Skeletal muscle tissue (tissue), 4 donors: Measurements from ENCODE around the gene IMPDH1. TPM values are rescaled to one million over a fixed set of nuclear protein-coding genes. Genes with fewer than 3 reads are reported as not detected.

Experiments
- H3K27ac ChIP-seq: one replicate; pipeline ENCODE4 v1.7.0; 2013; ENCODE audit warnings: mild to moderate bottlenecking, low read depth, low read length, inconsistent platforms
- H3K27me3 ChIP-seq, 3 donors: one replicate each; pipeline ENCODE4 v1.7.0; 2013; ENCODE audit warnings: low read length in 3 of 3; ENCODE audit not compliant: control insufficient read depth in 3 of 3, insufficient read depth in 3 of 3
- H3K36me3 ChIP-seq, 3 donors: one replicate each; pipeline ENCODE4 v1.7.0; 2013; ENCODE audit warnings: low read length in 3 of 3; ENCODE audit not compliant: control insufficient read depth in 3 of 3, insufficient read depth in 3 of 3
- H3K4me1 ChIP-seq, 3 donors: one replicate each; pipeline ENCODE4 v1.7.0; 2013; ENCODE audit warnings: low read length in 3 of 3, mild to moderate bottlenecking in 3 of 3; ENCODE audit not compliant: control insufficient read depth in 3 of 3, insufficient read depth in 3 of 3
- H3K4me3 ChIP-seq, 3 donors: one replicate each; pipeline ENCODE4 v1.7.0; 2013; ENCODE audit warnings: low read length in 3 of 3
- H3K9ac ChIP-seq, 3 donors: one replicate each; pipeline ENCODE4 v1.7.0; 2013; ENCODE audit warnings: low read length in 3 of 3, mild to moderate bottlenecking in 3 of 3, moderate library complexity in 2 of 3, low read depth in 1 of 3
- H3K9me3 ChIP-seq, 3 donors: one replicate each; pipeline ENCODE4 v1.7.0; 2013; ENCODE audit warnings: low read length in 3 of 3; ENCODE audit not compliant: control insufficient read depth in 3 of 3
- total RNA-seq: library from RNA; depleted of rRNA; stranded (reverse); fragments of >200 nt; gene quantifications from one replicate; pipeline ENCODE4 v1.2.3, GENCODE V29; 2014
- donor health status: Osteomylitis.

The IMPDH1 gene
- total RNA-seq, 1 donor from 2014 or later: 10.4 TPM

DNA sequence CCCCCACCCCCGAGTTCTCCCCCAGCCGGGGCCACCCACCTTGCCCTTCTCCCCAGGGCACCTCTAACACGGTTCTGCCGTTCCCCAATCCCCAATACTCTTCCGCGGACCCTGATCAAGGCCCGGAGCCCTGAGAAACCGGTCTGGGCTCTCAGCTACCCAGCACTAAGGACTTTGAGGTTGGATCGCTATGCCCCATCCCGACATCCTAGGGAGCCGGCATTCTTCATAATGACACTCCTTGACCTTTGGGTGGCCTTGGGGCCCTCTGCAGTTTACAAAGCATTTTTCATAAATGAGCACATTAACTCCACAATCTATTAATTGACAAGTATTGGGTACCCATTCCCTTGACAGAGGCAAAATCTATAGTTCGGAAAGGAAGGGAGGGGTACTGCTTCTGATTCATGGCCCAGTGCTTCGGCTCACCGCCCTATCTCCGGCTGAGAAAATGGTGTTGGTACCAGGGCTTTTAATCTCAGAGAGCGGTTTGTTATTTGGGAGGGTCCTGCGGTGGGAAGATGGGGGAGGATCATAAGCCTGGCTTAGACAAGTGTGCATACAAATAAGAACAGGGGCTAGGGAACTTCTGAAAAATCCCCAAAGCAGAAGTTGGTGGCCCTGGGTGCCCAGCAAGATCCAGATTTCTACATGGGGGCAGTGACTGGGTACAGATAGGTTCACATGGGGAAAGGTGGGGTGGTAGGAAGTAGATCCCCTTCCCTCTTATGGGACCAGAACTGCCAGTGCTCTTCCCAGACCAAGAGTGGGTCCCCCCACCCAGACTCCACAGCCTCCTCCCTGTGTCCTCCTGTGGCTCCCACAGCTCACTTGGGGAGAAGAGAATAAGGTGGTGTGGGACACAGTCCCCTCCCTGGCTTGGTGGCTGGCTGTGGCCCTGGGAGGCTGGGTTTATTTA is 3.2 kb downstream of the IMPDH1 start:
- no peak overlapping the region for H3K9ac ChIP-seq
- no peaks in the 10 kb centered on the region for H3K36me3 ChIP-seq
- H3K4me1 ChIP-seq: peaks cover 31 to 49% (median 38%) of the 10 kb centered on the region in 3 donors
- H3K9me3 ChIP-seq: no peaks in the 10 kb centered on the region
- no peak overlapping the region for H3K4me3 ChIP-seq
- no peak overlapping the region for H3K27ac ChIP-seq
- peaks cover 0 to 21% (median 14%) of the 10 kb centered on the region in 3 donors for H3K27me3 ChIP-seq

DNA sequence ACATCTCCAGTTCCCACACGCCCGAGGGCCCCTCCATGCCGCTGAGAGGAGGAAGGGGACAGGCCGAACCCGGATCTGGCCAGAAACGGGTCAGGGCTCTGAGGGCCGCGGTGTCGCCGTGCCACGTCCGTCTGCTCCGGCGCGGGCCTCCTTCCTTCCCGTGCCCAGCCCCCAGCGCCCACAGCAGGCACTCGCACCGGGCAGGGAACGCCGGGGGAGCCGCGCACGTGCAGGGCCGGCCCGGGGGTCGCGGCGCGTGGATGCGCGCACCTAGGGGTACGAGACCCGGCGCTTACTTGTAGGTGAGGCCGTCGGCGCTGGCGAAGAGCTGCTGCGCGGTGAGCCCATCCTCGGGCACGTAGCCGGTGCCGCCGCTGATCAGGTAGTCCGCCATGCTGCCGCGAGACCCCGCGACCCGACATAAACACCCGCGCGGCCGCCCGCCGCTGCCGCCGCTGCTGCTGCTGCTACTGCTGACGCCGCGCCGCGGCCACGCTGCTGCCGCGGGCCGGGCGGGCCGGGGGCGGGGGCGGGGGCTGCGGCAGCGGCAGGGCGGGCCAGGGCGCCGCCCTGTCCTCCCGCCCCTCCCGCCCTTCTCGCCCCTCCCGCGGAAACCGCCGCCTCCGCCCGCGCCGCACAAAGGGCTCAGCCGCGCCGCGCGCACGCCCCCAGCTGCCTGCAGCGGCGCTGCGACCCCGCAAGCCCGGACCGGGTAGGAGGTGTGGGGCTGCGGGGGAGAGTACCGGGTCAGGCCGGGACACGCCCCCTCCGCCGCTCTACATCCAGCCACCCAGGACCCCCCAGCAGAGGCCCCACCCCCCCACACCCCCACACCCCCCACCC is 4.1 kb downstream of the IMPDH1 start:
- Histone ChIP-seq H3K9ac (peak overlapping the region; percentile 50 to 71 (median 61)), H3K4me3 (peak overlapping the region; percentile 60 to 74 (median 68)), H3K27ac (no peak overlapping the region), H3K4me1 (peaks cover 31 to 49% (median 38%) of the 10 kb centered on the region in 3 donors), H3K36me3 (peaks cover 0 to 6% (median 1%) of the 10 kb centered on the region in 3 donors), H3K9me3 (no peaks in the 10 kb centered on the region), H3K27me3 (peaks cover 0 to 21% (median 14%) of the 10 kb centered on the region in 3 donors)

DNA sequence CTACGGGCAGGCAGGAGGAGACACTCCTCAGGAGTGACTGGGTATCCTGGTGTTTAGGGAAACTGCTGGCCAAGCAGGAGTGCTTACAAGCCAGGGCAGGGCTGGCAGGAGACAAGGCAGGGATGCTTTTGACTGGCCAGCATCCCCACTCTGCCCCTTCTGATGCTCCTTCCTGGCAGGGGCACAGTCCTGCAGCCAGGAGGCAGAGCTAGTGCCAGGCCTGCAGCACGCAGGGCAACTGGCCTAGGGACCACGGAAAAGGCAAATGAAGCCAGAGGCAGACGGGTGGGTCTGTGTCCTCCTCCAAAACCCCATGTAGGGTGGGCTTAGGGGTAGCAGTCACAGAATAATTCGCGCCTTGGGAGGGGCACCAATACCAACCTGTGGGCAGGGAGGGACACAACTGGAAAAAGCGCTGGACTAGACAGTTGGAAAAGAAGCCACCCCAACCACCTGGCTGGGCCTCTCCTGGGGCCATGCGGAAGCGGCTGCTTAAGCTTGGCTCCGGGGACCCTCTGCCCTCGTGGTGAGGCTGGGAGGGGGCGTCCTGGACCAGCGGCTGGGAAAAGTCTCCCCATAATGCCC is 4.8 kb downstream of the IMPDH1 start:
- H3K27me3 ChIP-seq: peaks cover 0 to 21% (median 14%) of the 10 kb centered on the region in 3 donors
- H3K36me3 ChIP-seq: peaks cover 0 to 9% (median 3%) of the 10 kb centered on the region in 3 donors
- peak overlapping the region; percentile 60 to 74 (median 68) for H3K4me3 ChIP-seq
- H3K9me3 ChIP-seq: no peaks in the 10 kb centered on the region
- H3K4me1 ChIP-seq: peaks cover 25 to 42% (median 37%) of the 10 kb centered on the region in 3 donors
- peak overlapping the region; percentile 50 to 71 (median 61) for H3K9ac ChIP-seq
- no peak overlapping the region for H3K27ac ChIP-seq

DNA sequence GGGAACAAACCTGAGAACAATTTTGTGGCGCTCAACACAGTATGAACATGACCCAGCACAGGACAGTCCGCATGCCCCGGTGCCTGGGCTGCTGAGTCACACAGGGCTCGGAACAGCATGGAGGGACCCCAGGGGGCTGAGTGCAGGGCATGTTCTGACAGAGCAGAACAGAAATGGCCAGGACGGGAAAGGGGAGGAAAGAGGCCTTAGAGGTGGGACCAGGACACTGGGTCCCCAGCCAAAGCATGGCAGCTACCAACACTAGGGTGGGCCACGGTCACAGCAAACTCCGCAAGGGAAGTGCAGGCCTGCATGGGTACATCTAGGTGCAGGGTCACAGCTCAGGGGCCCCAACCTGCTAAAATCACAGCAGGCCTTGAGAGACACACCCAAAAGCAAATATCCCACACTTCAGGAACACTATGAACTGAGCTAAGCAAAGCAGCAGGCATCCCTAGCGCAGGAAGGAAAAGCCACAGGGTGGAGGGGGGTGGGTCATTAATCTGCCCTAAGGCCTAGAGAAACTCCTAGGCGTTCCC is 5.6 kb downstream of the IMPDH1 start:
- peaks cover 24 to 40% (median 34%) of the 10 kb centered on the region in 3 donors for H3K4me1 ChIP-seq
- peaks cover 0 to 13% (median 3%) of the 10 kb centered on the region in 3 donors for H3K36me3 ChIP-seq
- H3K27me3 ChIP-seq: peaks cover 0 to 16% (median 14%) of the 10 kb centered on the region in 3 donors
- H3K4me3 ChIP-seq: peak overlapping the region in 1 of 3 donors; percentile 68
- H3K9ac ChIP-seq: peak overlapping the region in 1 of 3 donors; percentile 14
- H3K9me3 ChIP-seq: no peaks in the 10 kb centered on the region
- no peak overlapping the region for H3K27ac ChIP-seq

DNA sequence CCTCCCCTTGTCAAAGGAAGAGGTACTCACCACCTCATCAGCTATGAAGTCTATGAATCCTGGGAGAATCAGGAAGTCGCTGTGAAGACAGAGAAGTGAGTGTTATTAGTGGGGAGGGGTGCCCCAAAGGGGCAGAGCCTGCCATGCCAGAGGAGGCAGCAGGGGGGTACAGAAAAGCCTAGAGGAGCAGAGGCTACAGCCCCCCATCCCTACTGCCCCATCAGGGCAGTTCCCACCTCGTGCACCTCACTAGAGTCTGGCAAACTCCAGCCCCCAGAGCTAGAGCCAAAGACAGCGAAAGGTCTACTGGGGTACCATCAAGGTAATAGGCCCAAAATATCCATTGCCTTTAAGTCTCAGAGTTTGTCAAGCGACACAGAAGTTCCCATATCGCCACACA is 6.1 kb downstream of the IMPDH1 start:
- peak overlapping the region in 1 of 3 donors; percentile 14 for H3K9ac ChIP-seq
- peaks cover 19 to 34% (median 29%) of the 10 kb centered on the region in 3 donors for H3K4me1 ChIP-seq
- H3K9me3 ChIP-seq: no peaks in the 10 kb centered on the region
- H3K36me3 ChIP-seq: peaks cover 0 to 13% (median 4%) of the 10 kb centered on the region in 3 donors
- peaks cover 0 to 14% (median 10%) of the 10 kb centered on the region in 3 donors for H3K27me3 ChIP-seq
- H3K4me3 ChIP-seq: no peak overlapping the region
- H3K27ac ChIP-seq: no peak overlapping the region

DNA sequence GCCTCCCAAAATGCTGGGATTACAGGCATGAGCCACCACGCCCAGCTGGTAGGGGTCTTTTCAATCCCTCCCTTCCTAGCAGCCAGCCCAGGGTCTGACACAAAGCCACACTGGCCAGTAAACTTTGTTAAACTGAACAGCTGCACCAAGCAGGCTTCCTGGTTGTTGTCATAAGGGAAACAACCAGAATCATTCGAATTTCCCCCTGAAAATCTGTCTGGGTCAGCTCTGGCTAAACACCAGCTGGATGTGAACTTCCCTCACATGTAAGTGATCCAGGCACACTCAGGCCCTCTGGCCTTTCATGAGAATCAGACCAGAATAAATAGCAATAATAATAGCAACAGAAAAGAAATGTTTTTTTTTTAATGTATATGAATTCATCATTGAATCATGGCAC is 7.4 kb downstream of the IMPDH1 start:
- Histone ChIP-seq H3K4me1 (peaks cover 13 to 24% (median 22%) of the 10 kb centered on the region in 3 donors), H3K4me3 (no peak overlapping the region), H3K27ac (no peak overlapping the region), H3K27me3 (peaks cover 0 to 14% (median 8%) of the 10 kb centered on the region in 3 donors), H3K9ac (no peak overlapping the region), H3K36me3 (peaks cover 5 to 18% (median 6%) of the 10 kb centered on the region in 3 donors), H3K9me3 (no peaks in the 10 kb centered on the region)

DNA sequence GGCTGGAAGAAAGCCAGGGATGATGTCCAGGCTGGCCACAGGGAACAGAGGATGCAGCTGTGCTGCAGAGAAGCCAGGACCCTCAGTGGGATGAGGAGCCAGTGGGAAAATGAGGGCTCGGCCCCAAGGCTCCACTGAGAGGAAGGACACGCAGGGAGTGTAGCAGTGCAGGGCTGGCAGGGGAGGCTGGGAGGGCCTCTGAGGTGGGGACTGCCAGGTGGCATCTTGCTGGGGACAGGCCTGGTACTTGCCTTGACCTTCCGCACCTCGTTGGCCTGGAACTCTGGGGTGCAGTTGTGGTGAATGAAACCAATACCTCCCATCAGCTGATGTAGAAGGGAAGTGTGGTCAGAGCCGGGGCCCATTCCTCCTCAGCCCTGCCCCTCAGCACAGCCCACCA is 9.2 kb downstream of the IMPDH1 start:
- Histone ChIP-seq H3K4me1 (peaks cover 9 to 17% (median 15%) of the 10 kb centered on the region in 3 donors), H3K27me3 (peaks cover 0 to 14% (median 8%) of the 10 kb centered on the region in 3 donors), H3K9me3 (no peaks in the 10 kb centered on the region), H3K27ac (no peak overlapping the region), H3K36me3 (peaks cover 5 to 26% (median 8%) of the 10 kb centered on the region in 3 donors), H3K9ac (no peak overlapping the region), H3K4me3 (no peak overlapping the region)

DNA sequence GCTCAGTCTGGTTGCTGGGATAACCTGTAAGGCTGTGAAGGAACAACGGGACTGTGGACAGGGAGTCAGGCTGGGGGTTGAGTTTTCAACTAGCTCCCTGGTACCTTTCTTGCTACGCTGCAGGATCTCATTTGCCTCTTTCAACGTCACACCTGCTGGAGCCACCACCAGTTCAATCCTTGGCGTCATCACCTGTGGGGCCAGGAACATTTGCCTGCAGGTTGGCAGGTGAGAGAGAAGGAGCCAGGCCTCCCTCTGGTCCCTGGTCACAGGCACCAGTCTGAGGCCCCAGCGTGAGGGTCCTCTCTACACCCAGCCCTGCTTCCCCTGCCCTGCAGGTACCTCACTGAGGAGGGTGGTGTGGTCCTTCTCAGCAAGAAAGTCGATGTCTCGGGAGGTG is 9.8 kb downstream of the IMPDH1 start:
- Histone ChIP-seq H3K27ac (no peak overlapping the region), H3K36me3 (peaks cover 5 to 26% (median 8%) of the 10 kb centered on the region in 3 donors), H3K4me3 (no peak overlapping the region), H3K9me3 (no peaks in the 10 kb centered on the region), H3K9ac (no peak overlapping the region), H3K27me3 (peaks cover 0 to 11% (median 3%) of the 10 kb centered on the region in 3 donors), H3K4me1 (peaks cover 5 to 11% (median 10%) of the 10 kb centered on the region in 3 donors)

DNA sequence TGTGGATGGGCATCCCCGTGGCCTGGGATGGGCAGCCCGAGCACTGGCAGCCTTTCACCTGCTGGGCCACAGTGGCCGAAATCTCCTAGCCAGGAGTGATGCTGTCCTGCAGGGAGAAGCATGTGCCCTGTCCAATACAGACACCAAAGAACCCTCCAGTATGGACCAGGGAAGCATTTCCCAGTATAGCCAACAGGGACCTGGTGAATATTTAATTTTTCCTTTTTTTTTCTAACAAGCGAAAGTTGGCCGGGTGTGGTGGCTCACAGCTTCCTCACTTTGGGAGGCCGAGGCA is 11.0 kb downstream of the IMPDH1 start:
- Histone ChIP-seq H3K9ac (no peak overlapping the region), H3K27ac (no peak overlapping the region), H3K4me1 (no peaks in the 10 kb centered on the region), H3K27me3 (peaks cover 0 to 4% (median 0%) of the 10 kb centered on the region in 3 donors), H3K36me3 (peaks cover 5 to 26% (median 10%) of the 10 kb centered on the region in 3 donors), H3K9me3 (no peaks in the 10 kb centered on the region), H3K4me3 (no peak overlapping the region)
